Measurements from ENCODE around the gene UPF1. TPM values are rescaled to one million over a fixed set of nuclear protein-coding genes. Genes with fewer than 3 reads are reported as not detected.
A peak's percentile ranks its signal among the peaks of the same experiment; 100 is the strongest.

UPF1 gene
- total and polyA plus RNA-seq, 2 of the 13 experiments (the other 11 are each of a cell fraction or from before 2014, with no cell fraction given), result 16.9 to 41.8 TPM

GRCh38 chr19:18785179-18786124 is 46.3 kb upstream of the UPF1 start (continued):
- no peak for TF ChIP-seq HIC2 (CRISPR knock-in tag; IDR thresholded peaks at IDR 0.05; ENCODE audit: low read depth)
- no peak for TF ChIP-seq ZNF296 (CRISPR knock-in tag; conservative IDR thresholded peaks at IDR 0.05)
- no peak for TF ChIP-seq KLF13 (CRISPR knock-in tag; IDR thresholded peaks at IDR 0.05)
- TF ChIP-seq ZNF629 (CRISPR knock-in tag; conservative IDR thresholded peaks at IDR 0.05), result no peak
- TF ChIP-seq TRIM22 (IDR thresholded peaks at IDR 0.05), result no peak
- no peak for TF ChIP-seq ZUFSP (CRISPR knock-in tag; IDR thresholded peaks at IDR 0.05; ENCODE audit: borderline replicate concordance)
- TF ChIP-seq U2AF1 (optimal IDR thresholded peaks at IDR 0.05; ENCODE audit: low read depth, low read length), result no peak
- peak; percentile 33; the same call in 1 of the 2 replicates for TF ChIP-seq SALL1 (CRISPR knock-in tag; IDR thresholded peaks at IDR 0.05)
- no peak for TF ChIP-seq ARID3A (IDR thresholded peaks at IDR 0.05; ENCODE audit: low read depth, low read length)
- no peak for TF ChIP-seq NBN (conservative IDR thresholded peaks at IDR 0.05)
- TF ChIP-seq CBX5 (CRISPR knock-in tag; IDR thresholded peaks at IDR 0.05; ENCODE audit: borderline replicate concordance), result 0 out of 2 replicates have a peak, but pooled peaks have one; percentile 18
- no peak for TF ChIP-seq RNF219 (CRISPR knock-in tag; IDR thresholded peaks at IDR 0.05)
- TF ChIP-seq HMGXB3 (CRISPR knock-in tag; IDR thresholded peaks at IDR 0.05; ENCODE audit: borderline replicate concordance), result no peak

All from HepG2 (cell line).